WTC11 (cell line): ENCODE results near the gene DNAJB9. TPM values are rescaled to one million over a fixed set of nuclear protein-coding genes. Genes with fewer than 3 reads are reported as not detected.

ENCODE experiments used
- ATAC-seq: fragments of 200-7000 bp; cut with Tn5 transposase; 2 replicates; pipeline ENCODE4 v1.10.0; 2021; ENCODE audit warnings: mild to moderate bottlenecking, moderate library complexity
- CTCF ChIA-PET: fragments of 300-600 bp; sonication (Branson Sonifier 250); formaldehyde crosslinking; loops from one replicate; lab custom pipeline; 2021; ENCODE audit warnings: antibody characterized with exemption; lab: Charles Lee
- POLR2A ChIA-PET: fragments of 350-600 bp; sonication (Branson Sonifier 250); formaldehyde crosslinking; loops from one replicate; lab custom pipeline; 2021; ENCODE audit warnings: antibody characterized with exemption; lab: Charles Lee
- DNase-seq: peaks from one replicate; pipeline ENCODE4 v3.0.0; 2021; ENCODE audit warnings: low spot score
- H3K27ac Mint-ChIP-seq: 2 replicates; pipeline ENCODE4 v1.8.0; 2021; ENCODE audit warnings: mixed read lengths
- H3K27me3 Mint-ChIP-seq: 2 replicates; pipeline ENCODE4 v1.8.0; 2021; ENCODE audit warnings: low read depth, mild to moderate bottlenecking, moderate library complexity, mixed read lengths
- H3K36me3 Mint-ChIP-seq: 2 replicates; pipeline ENCODE4 v1.8.0; 2021; ENCODE audit warnings: mixed read lengths
- H3K4me1 Mint-ChIP-seq: 2 replicates; pipeline ENCODE4 v1.8.0; 2022; ENCODE audit warnings: mixed read lengths
- H3K4me3 Mint-ChIP-seq: 2 replicates; pipeline ENCODE4 v1.8.0; 2021; ENCODE audit warnings: mild to moderate bottlenecking, moderate library complexity, mixed read lengths
- H3K9me3 Mint-ChIP-seq: 2 replicates; pipeline ENCODE4 v1.8.0; 2021; ENCODE audit warnings: mixed read lengths
- ATF1 ChIP-seq: sonication (generic); formaldehyde crosslinking; IDR thresholded peaks from 2 replicates; pipeline ENCODE4 v1.8.1; 2023; ENCODE audit warnings: mild to moderate bottlenecking, moderate library complexity, missing genetic modification reagents
- CBFB ChIP-seq: sonication (generic); formaldehyde crosslinking; IDR thresholded peaks from 2 replicates; pipeline ENCODE4 v1.8.1; 2022; ENCODE audit warnings: mild to moderate bottlenecking, low read depth, missing genetic modification reagents
- ELF4 ChIP-seq: sonication (generic); formaldehyde crosslinking; IDR thresholded peaks from 2 replicates; pipeline ENCODE4 v1.8.1; 2022; ENCODE audit warnings: low read depth, mild to moderate bottlenecking, moderate library complexity, missing genetic modification reagents
- ESRRA ChIP-seq: sonication (generic); formaldehyde crosslinking; IDR thresholded peaks from 2 replicates; pipeline ENCODE4 v1.8.1; 2022; ENCODE audit warnings: mild to moderate bottlenecking, missing genetic modification reagents, borderline replicate concordance
- FOXK1 ChIP-seq: sonication (generic); formaldehyde crosslinking; IDR thresholded peaks from 2 replicates; pipeline ENCODE4 v1.8.0; 2022; ENCODE audit warnings: mild to moderate bottlenecking, moderate library complexity, missing genetic modification reagents
- FOXP1 ChIP-seq: sonication (generic); formaldehyde crosslinking; IDR thresholded peaks from 2 replicates; pipeline ENCODE4 v1.8.0; 2022; ENCODE audit warnings: missing genetic modification reagents, mild to moderate bottlenecking, moderate library complexity, borderline replicate concordance
- JAZF1 ChIP-seq: fragments of 250-450 bp; sonication (Bioruptor Pico); IDR thresholded peaks from 2 replicates; pipeline ENCODE4 v1.9.0; 2021; ENCODE audit warnings: moderate library complexity, mild to moderate bottlenecking, inconsistent platforms
- MXD4 ChIP-seq: fragments of 250-450 bp; sonication (Bioruptor Pico); IDR thresholded peaks from 2 replicates; pipeline ENCODE4 v1.8.0; 2021; ENCODE audit warnings: mild to moderate bottlenecking, moderate library complexity, borderline replicate concordance
- NFE2L1 ChIP-seq: sonication (generic); formaldehyde crosslinking; IDR thresholded peaks from 2 replicates; pipeline ENCODE4 v1.8.1; 2023; ENCODE audit warnings: missing genetic modification reagents
- NR1H2 ChIP-seq: sonication (generic); formaldehyde crosslinking; IDR thresholded peaks from 2 replicates; pipeline ENCODE4 v1.9.0; 2021; ENCODE audit warnings: mild to moderate bottlenecking, moderate library complexity, missing genetic modification reagents
- PRRX2 ChIP-seq: fragments of 250-450 bp; sonication (Bioruptor Pico); IDR thresholded peaks from 2 replicates; pipeline ENCODE4 v1.8.0; 2021; ENCODE audit warnings: mild to moderate bottlenecking
- RORB ChIP-seq: fragments of 250-450 bp; sonication (Bioruptor Pico); IDR thresholded peaks from 2 replicates; pipeline ENCODE4 v1.9.0; 2021; ENCODE audit warnings: mild to moderate bottlenecking
- SMAD3 ChIP-seq: sonication (generic); formaldehyde crosslinking; IDR thresholded peaks from 2 replicates; pipeline ENCODE4 v1.8.0; 2022; ENCODE audit warnings: missing genetic modification reagents, mild to moderate bottlenecking, borderline replicate concordance
- SMAD4 ChIP-seq: sonication (generic); formaldehyde crosslinking; IDR thresholded peaks from 2 replicates; pipeline ENCODE4 v1.8.0; 2022; ENCODE audit warnings: mild to moderate bottlenecking, missing genetic modification reagents
- TCF7 ChIP-seq: sonication (generic); formaldehyde crosslinking; IDR thresholded peaks from 2 replicates; pipeline ENCODE4 v1.8.0; 2022; ENCODE audit warnings: mild to moderate bottlenecking, low read depth, missing genetic modification reagents, moderate library complexity
- ZNF138 ChIP-seq: sonication (generic); formaldehyde crosslinking; conservative IDR thresholded peaks from 2 replicates; pipeline ENCODE4 v1.8.1; 2022; ENCODE audit warnings: mild to moderate bottlenecking, moderate library complexity, missing genetic modification reagents
- ZNF232 ChIP-seq: sonication (generic); formaldehyde crosslinking; IDR thresholded peaks from 2 replicates; pipeline ENCODE4 v1.8.0; 2022; ENCODE audit warnings: mild to moderate bottlenecking, missing genetic modification reagents
- ZNF263 ChIP-seq: sonication (generic); formaldehyde crosslinking; IDR thresholded peaks from 2 replicates; pipeline ENCODE4 v1.8.1; 2022; ENCODE audit warnings: low read depth, mild to moderate bottlenecking, moderate library complexity, missing genetic modification reagents
- ZNF317 ChIP-seq: sonication (generic); formaldehyde crosslinking; IDR thresholded peaks from 2 replicates; pipeline ENCODE4 v1.8.1; 2023; ENCODE audit warnings: low read depth, mild to moderate bottlenecking, moderate library complexity, missing genetic modification reagents, borderline replicate concordance
- total RNA-seq: library from RNA; stranded (reverse); gene quantifications from 3 replicates; pipeline ENCODE4 v1.2.3, GENCODE V29; 2021
- TF ChIP-seq, protein P1 (sequence below): fragments of 200-600 bp; IDR thresholded peaks from 2 replicates; pipeline ENCODE4 v1.8.0; 2022; ENCODE audit warnings: antibody characterized with exemption
- TF ChIP-seq, protein P2 (sequence below): sonication (generic); formaldehyde crosslinking; IDR thresholded peaks from 2 replicates; pipeline ENCODE4 v1.8.1; 2022; ENCODE audit warnings: missing genetic modification reagents, borderline replicate concordance
- TF ChIP-seq, protein P3 (sequence below): fragments of 250-450 bp; sonication (Bioruptor Pico); IDR thresholded peaks from 2 replicates; pipeline ENCODE4 v1.9.0; 2021; ENCODE audit warnings: moderate library complexity, mild to moderate bottlenecking, inconsistent platforms, borderline replicate concordance
- TF ChIP-seq, protein P4 (sequence below): fragments of 250-450 bp; sonication (Bioruptor Pico); IDR thresholded peaks from 2 replicates; pipeline ENCODE4 v2.1.2; 2022; ENCODE audit warnings: mild to moderate bottlenecking, moderate library complexity
- TF ChIP-seq, protein P5 (sequence below): sonication (generic); formaldehyde crosslinking; IDR thresholded peaks from 2 replicates; pipeline ENCODE4 v1.8.0; 2022; ENCODE audit warnings: mild to moderate bottlenecking, missing genetic modification reagents
- TF ChIP-seq, protein P6 (sequence below): sonication (generic); formaldehyde crosslinking; IDR thresholded peaks from 2 replicates; pipeline ENCODE4 v1.8.1; 2023; ENCODE audit warnings: mild to moderate bottlenecking, missing genetic modification reagents
- TF ChIP-seq, protein P7 (sequence below): sonication (generic); formaldehyde crosslinking; IDR thresholded peaks from 2 replicates; pipeline ENCODE4 v1.8.1; 2023; ENCODE audit warnings: mild to moderate bottlenecking, missing genetic modification reagents

The DNAJB9 gene
- total RNA-seq, 1 experiment from 2014 or later: 6.6 TPM

DNA sequence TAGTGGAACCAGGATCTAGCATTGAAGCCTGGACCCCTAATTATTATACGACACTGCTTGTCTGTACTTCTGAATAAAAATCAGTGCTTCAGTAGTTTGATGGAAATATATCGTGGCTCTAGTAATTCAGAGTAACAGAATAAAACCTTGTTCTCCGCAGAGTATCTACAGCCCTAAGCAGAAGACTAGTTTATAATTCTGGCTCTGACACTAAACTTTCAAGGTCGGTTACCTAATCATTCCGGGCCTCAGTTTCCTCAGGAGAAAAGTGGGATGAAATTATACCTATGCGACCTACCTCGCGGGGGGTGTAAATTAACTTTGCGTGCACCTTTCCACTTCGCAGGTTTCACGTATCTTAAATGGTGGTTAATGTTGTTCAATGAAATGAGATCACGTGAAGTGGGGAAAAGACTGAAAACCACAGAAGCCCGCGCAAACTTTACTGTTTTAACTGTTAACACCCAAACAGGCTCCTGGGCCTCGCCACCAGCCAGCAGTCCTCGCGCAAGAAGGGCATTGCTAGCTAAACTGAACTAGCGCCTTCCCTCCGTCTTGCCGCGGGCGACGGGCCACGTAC is 783 bp upstream of the DNAJB9 start:
- no peak for ATAC-seq
- TF ChIP-seq MXD4 (CRISPR knock-in tag) (no peak), ZNF263 (CRISPR knock-in tag) (no peak), FOXP1 (no peak), FOXK1 (CRISPR knock-in tag) (no peak), JAZF1 (CRISPR knock-in tag) (no peak), ELF4 (CRISPR knock-in tag) (no peak), ESRRA (CRISPR knock-in tag) (no peak)
- TF ChIP-seq, protein P1, sequence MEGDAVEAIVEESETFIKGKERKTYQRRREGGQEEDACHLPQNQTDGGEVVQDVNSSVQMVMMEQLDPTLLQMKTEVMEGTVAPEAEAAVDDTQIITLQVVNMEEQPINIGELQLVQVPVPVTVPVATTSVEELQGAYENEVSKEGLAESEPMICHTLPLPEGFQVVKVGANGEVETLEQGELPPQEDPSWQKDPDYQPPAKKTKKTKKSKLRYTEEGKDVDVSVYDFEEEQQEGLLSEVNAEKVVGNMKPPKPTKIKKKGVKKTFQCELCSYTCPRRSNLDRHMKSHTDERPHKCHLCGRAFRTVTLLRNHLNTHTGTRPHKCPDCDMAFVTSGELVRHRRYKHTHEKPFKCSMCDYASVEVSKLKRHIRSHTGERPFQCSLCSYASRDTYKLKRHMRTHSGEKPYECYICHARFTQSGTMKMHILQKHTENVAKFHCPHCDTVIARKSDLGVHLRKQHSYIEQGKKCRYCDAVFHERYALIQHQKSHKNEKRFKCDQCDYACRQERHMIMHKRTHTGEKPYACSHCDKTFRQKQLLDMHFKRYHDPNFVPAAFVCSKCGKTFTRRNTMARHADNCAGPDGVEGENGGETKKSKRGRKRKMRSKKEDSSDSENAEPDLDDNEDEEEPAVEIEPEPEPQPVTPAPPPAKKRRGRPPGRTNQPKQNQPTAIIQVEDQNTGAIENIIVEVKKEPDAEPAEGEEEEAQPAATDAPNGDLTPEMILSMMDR: no peak
- TF ChIP-seq, protein P2, sequence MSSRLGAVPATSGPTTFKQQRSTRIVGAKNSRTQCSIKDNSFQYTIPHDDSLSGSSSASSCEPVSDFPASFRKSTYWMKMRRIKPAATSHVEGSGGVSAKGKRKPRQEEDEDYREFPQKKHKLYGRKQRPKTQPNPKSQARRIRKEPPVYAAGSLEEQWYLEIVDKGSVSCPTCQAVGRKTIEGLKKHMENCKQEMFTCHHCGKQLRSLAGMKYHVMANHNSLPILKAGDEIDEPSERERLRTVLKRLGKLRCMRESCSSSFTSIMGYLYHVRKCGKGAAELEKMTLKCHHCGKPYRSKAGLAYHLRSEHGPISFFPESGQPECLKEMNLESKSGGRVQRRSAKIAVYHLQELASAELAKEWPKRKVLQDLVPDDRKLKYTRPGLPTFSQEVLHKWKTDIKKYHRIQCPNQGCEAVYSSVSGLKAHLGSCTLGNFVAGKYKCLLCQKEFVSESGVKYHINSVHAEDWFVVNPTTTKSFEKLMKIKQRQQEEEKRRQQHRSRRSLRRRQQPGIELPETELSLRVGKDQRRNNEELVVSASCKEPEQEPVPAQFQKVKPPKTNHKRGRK: no peak

DNA sequence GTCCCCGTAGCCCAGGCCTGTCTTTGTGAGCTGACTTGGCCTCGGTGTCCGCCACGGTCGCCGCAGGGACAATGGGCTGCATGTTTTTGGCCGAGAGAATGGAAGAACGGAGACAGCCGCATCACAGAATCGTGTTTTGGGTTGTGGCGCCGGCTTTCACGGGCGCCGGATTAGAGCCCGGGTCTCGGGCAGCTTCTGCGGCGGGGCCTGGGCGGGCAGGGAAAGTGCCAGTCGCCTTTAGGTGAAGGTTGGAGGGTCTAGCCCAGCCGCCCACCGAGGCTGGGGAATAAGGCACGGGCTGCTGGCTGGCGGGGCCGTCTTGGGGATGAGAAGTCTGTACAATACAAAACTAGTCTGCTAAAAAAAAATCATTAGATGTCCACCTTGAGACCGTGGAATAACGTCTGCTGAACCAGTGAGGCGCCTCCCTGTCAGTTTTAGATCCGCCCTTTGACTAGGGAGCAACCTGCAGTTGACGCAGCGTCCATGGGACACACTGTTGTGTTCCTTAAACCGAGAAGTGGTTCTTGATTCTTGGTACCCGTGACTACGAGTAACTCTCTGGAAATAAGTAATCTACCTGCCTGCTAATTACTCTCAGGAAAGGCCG is 577 bp downstream of the DNAJB9 start:
- TF ChIP-seq, protein P3, sequence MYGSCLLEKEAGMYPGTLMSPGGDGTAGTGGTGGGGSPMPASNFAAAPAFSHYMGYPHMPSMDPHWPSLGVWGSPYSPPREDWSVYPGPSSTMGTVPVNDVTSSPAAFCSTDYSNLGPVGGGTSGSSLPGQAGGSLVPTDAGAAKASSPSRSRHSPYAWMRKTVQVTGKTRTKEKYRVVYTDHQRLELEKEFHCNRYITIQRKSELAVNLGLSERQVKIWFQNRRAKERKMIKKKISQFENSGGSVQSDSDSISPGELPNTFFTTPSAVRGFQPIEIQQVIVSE (CRISPR knock-in tag): no peak
- no peak for TF ChIP-seq ZNF138 (CRISPR knock-in tag)
- TF ChIP-seq, protein P4, sequence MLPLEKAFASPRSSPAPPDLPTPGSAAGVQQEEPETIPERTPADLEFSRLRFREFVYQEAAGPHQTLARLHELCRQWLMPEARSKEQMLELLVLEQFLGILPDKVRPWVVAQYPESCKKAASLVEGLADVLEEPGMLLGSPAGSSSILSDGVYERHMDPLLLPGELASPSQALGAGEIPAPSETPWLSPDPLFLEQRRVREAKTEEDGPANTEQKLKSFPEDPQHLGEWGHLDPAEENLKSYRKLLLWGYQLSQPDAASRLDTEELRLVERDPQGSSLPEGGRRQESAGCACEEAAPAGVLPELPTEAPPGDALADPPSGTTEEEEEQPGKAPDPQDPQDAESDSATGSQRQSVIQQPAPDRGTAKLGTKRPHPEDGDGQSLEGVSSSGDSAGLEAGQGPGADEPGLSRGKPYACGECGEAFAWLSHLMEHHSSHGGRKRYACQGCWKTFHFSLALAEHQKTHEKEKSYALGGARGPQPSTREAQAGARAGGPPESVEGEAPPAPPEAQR (CRISPR knock-in tag): no peak
- TF ChIP-seq PRRX2 (CRISPR knock-in tag): no peak
- TF ChIP-seq, protein P5, sequence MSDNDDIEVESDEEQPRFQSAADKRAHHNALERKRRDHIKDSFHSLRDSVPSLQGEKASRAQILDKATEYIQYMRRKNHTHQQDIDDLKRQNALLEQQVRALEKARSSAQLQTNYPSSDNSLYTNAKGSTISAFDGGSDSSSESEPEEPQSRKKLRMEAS: no peak
- no peak for TF ChIP-seq TCF7 (CRISPR knock-in tag)
- no peak for TF ChIP-seq SMAD3 (CRISPR knock-in tag)
- TF ChIP-seq ZNF232 (CRISPR knock-in tag): no peak
- TF ChIP-seq, protein P6, sequence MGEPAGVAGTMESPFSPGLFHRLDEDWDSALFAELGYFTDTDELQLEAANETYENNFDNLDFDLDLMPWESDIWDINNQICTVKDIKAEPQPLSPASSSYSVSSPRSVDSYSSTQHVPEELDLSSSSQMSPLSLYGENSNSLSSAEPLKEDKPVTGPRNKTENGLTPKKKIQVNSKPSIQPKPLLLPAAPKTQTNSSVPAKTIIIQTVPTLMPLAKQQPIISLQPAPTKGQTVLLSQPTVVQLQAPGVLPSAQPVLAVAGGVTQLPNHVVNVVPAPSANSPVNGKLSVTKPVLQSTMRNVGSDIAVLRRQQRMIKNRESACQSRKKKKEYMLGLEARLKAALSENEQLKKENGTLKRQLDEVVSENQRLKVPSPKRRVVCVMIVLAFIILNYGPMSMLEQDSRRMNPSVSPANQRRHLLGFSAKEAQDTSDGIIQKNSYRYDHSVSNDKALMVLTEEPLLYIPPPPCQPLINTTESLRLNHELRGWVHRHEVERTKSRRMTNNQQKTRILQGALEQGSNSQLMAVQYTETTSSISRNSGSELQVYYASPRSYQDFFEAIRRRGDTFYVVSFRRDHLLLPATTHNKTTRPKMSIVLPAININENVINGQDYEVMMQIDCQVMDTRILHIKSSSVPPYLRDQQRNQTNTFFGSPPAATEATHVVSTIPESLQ: no peak
- no peak for TF ChIP-seq SMAD4 (CRISPR knock-in tag)
- no peak for TF ChIP-seq RORB (CRISPR knock-in tag)
- no peak for TF ChIP-seq ZNF317 (CRISPR knock-in tag)
- TF ChIP-seq, protein P7, sequence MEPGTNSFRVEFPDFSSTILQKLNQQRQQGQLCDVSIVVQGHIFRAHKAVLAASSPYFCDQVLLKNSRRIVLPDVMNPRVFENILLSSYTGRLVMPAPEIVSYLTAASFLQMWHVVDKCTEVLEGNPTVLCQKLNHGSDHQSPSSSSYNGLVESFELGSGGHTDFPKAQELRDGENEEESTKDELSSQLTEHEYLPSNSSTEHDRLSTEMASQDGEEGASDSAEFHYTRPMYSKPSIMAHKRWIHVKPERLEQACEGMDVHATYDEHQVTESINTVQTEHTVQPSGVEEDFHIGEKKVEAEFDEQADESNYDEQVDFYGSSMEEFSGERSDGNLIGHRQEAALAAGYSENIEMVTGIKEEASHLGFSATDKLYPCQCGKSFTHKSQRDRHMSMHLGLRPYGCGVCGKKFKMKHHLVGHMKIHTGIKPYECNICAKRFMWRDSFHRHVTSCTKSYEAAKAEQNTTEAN (CRISPR knock-in tag): no peak
- TF ChIP-seq ELF4 (CRISPR knock-in tag): no peak
- TF ChIP-seq CBFB (CRISPR knock-in tag): no peak
- no peak for TF ChIP-seq NR1H2
- TF ChIP-seq NFE2L1 (CRISPR knock-in tag): no peak
- no peak for TF ChIP-seq ATF1 (CRISPR knock-in tag)
- POLR2A ChIA-PET: interaction anchor here (0.7 to 1.8 kb wide), 3 partner anchors 9 to 44 kb away, joined by 3 to 23 read pairs (median 7); partner anchors contain the start of gene PNPLA8
- Mint-ChIP-seq H3K4me3 (peak overlapping the region; percentile 94), H3K27me3 (no peaks in the 10 kb centered on the region), H3K4me1 (peaks cover 27% of the 10 kb centered on the region), H3K27ac (peak overlapping the region; percentile 98), H3K9me3 (no peaks in the 10 kb centered on the region), H3K36me3 (peaks cover 22% of the 10 kb centered on the region)
- CTCF ChIA-PET: interaction anchor here (1.1 to 1.3 kb wide), 2 partner anchors 41 to 456 kb away, joined by 3 read pairs; no protein-coding TSS in a partner anchor
- DNase-seq: peak; percentile 21
- ATAC-seq: peak; percentile 9

More for the DNA sequence above, 783 bp upstream of the DNAJB9 start:
- Mint-ChIP-seq H3K9me3 (no peaks in the 10 kb centered on the region), H3K36me3 (peaks cover 30% of the 10 kb centered on the region), H3K27ac (peak overlapping the region; percentile 98), H3K27me3 (no peaks in the 10 kb centered on the region), H3K4me1 (peaks cover 27% of the 10 kb centered on the region), H3K4me3 (peak overlapping the region; percentile 94)
- no peak for DNase-seq
- CTCF ChIA-PET: no interaction called here
- POLR2A ChIA-PET: interaction anchor here (1.8 kb wide), 1 partner anchor 43 kb away, joined by 23 read pairs; the partner anchor contains the start of gene PNPLA8
